GM23338 (cell line): ENCODE measurements around the gene OTOS. TPM values are rescaled to one million over a fixed set of nuclear protein-coding genes. Genes with fewer than 3 reads are reported as not detected.

Source experiments
- ATAC-seq: fragments of 200-7000 bp; cut with Tn5 transposase; 3 replicates; pipeline ENCODE4 v1.9.1; 2020
- DNase-seq: peaks from one replicate; pipeline ENCODE4 v3.0.0-alpha.2; 2015; ENCODE audit warnings: low spot score
- H2AFZ ChIP-seq: fragments of 200-600 bp; sonication (generic); 2 replicates; pipeline ENCODE4 v1.8.0; 2016; ENCODE audit warnings: antibody characterized with exemption, mild to moderate bottlenecking, moderate library complexity
- H3F3A ChIP-seq: fragments of 200-600 bp; sonication (generic); replicated peaks from 2 replicates; pipeline ENCODE4 v1.8.0; 2017; ENCODE audit warnings: antibody characterized with exemption, mixed run types, low read depth
- H3K27ac ChIP-seq: fragments of 200-600 bp; sonication (generic); 2 replicates; pipeline ENCODE4 v1.6.1; 2016; ENCODE audit warnings: low read depth
- H3K27me3 ChIP-seq: fragments of 200-600 bp; sonication (generic); 2 replicates; pipeline ENCODE4 v1.8.0; 2016; ENCODE audit warnings: mild to moderate bottlenecking, mixed run types, moderate library complexity; ENCODE audit not compliant: insufficient read depth
- H3K36me3 ChIP-seq: fragments of 200-600 bp; sonication (generic); 2 replicates; pipeline ENCODE4 v1.8.0; 2016; ENCODE audit warnings: mild to moderate bottlenecking; ENCODE audit not compliant: insufficient read depth
- H3K4me1 ChIP-seq: fragments of 200-600 bp; sonication (generic); 2 replicates; pipeline ENCODE4 v1.8.0; 2016; ENCODE audit warnings: mild to moderate bottlenecking, moderate library complexity; ENCODE audit not compliant: insufficient read depth
- H3K4me2 ChIP-seq: fragments of 200-600 bp; sonication (generic); 2 replicates; pipeline ENCODE4 v1.7.1; 2017; ENCODE audit warnings: mixed run types
- H3K4me3 ChIP-seq: fragments of 200-600 bp; sonication (generic); 2 replicates; pipeline ENCODE4 v1.6.1; 2016; ENCODE audit warnings: mixed run types
- H3K79me2 ChIP-seq: fragments of 200-600 bp; sonication (generic); replicated peaks from 2 replicates; pipeline ENCODE4 v1.8.0; 2017; ENCODE audit warnings: mild to moderate bottlenecking; ENCODE audit not compliant: insufficient read depth
- H3K9me2 ChIP-seq: fragments of 200-600 bp; sonication (generic); 2 replicates; pipeline ENCODE4 v1.8.0; 2017; ENCODE audit not compliant: insufficient read depth
- H4K20me1 ChIP-seq: fragments of 200-600 bp; sonication (generic); replicated peaks from 2 replicates; pipeline ENCODE4 v1.8.0; 2017; ENCODE audit warnings: mild to moderate bottlenecking; ENCODE audit not compliant: insufficient read depth
- H3K27ac Mint-ChIP-seq: 2 replicates; pipeline ENCODE4 v1.8.0; 2020; ENCODE audit warnings: inconsistent platforms, mild to moderate bottlenecking, moderate library complexity, mixed read lengths
- H3K27me3 Mint-ChIP-seq: 3 replicates; pipeline ENCODE4 v1.8.0; 2022; ENCODE audit warnings: low read depth, mild to moderate bottlenecking, moderate library complexity, mixed read lengths, inconsistent platforms; ENCODE audit not compliant: insufficient read depth, poor library complexity
- H3K36me3 Mint-ChIP-seq: 3 replicates; pipeline ENCODE4 v1.8.0; 2021; ENCODE audit warnings: low read depth, mild to moderate bottlenecking, inconsistent platforms, moderate library complexity, mixed read lengths
- H3K4me1 Mint-ChIP-seq: 3 replicates; pipeline ENCODE4 v1.8.0; 2020; ENCODE audit warnings: mild to moderate bottlenecking, inconsistent platforms, mixed read lengths
- H3K4me3 Mint-ChIP-seq: 3 replicates; pipeline ENCODE4 v1.8.0; 2021; ENCODE audit warnings: moderate library complexity, mild to moderate bottlenecking, inconsistent platforms, mixed read lengths
- H3K9me3 Mint-ChIP-seq: 3 replicates; pipeline ENCODE4 v1.8.0; 2020; ENCODE audit warnings: moderate library complexity, mild to moderate bottlenecking, inconsistent platforms, mixed read lengths
- EZH2phosphoT487 ChIP-seq: fragments of 200-600 bp; sonication (generic); IDR thresholded peaks from one replicate; pipeline ENCODE4 v1.8.1; 2018; ENCODE audit warnings: antibody characterized with exemption; ENCODE audit not compliant: unreplicated experiment
- JUNB ChIP-seq: IDR thresholded peaks from one replicate; pipeline ENCODE4 v1.6.1; 2016; ENCODE audit warnings: antibody characterized with exemption; ENCODE audit not compliant: unreplicated experiment
- NANOG ChIP-seq: IDR thresholded peaks from 2 replicates; pipeline ENCODE4 v1.6.1; 2016; ENCODE audit warnings: antibody characterized with exemption, borderline replicate concordance
- POLR2AphosphoS5 ChIP-seq: IDR thresholded peaks from 2 replicates; pipeline ENCODE4 v1.6.1; 2016; ENCODE audit warnings: antibody characterized with exemption, low read depth
- STAT1 ChIP-seq: IDR thresholded peaks from one replicate; pipeline ENCODE4 v1.6.1; 2016; ENCODE audit warnings: antibody characterized with exemption; ENCODE audit not compliant: unreplicated experiment
- ZNF114 ChIP-seq: fragments of 250-450 bp; sonication (Bioruptor Pico); IDR thresholded peaks from 2 replicates; pipeline ENCODE4 v1.5.0; 2020; ENCODE audit warnings: mild to moderate bottlenecking, moderate library complexity
- ZNF331 ChIP-seq: fragments of 250-450 bp; sonication (Bioruptor Pico); IDR thresholded peaks from 2 replicates; pipeline ENCODE4 v1.5.0; 2020; ENCODE audit warnings: low read depth, mild to moderate bottlenecking, moderate library complexity
- polyA plus RNA-seq: library from polyadenylated mRNA; unstranded; fragments of >200 nt; fragmentation: Nextera tagmentation; extraction: Ambion mirVana; gene quantifications from 2 replicates; pipeline ENCODE4 v1.2.1, GENCODE V29; 2016
- total RNA-seq: library from RNA; depleted of rRNA; stranded (reverse); fragments of >200 nt; shearing (Covaris generic); gene quantifications from 2 replicates; pipeline ENCODE4 v1.2.3, GENCODE V29; 2014
- TF ChIP-seq, protein P1 (sequence below): IDR thresholded peaks from 2 replicates; pipeline ENCODE4 v1.6.1; 2016; ENCODE audit warnings: antibody characterized with exemption
- TF ChIP-seq, protein P2 (sequence below): fragments of 250-450 bp; sonication (Bioruptor Pico); IDR thresholded peaks from 2 replicates; pipeline ENCODE4 v1.5.0; 2020; ENCODE audit warnings: mild to moderate bottlenecking, moderate library complexity
- TF ChIP-seq, protein P3 (sequence below): IDR thresholded peaks from one replicate; pipeline ENCODE4 v1.6.1; 2018; ENCODE audit warnings: antibody characterized with exemption; ENCODE audit not compliant: unreplicated experiment

OTOS gene
- total and polyA plus RNA-seq, 2 experiments from 2014 or later, result 0.40 TPM; not detected in 1

DNA sequence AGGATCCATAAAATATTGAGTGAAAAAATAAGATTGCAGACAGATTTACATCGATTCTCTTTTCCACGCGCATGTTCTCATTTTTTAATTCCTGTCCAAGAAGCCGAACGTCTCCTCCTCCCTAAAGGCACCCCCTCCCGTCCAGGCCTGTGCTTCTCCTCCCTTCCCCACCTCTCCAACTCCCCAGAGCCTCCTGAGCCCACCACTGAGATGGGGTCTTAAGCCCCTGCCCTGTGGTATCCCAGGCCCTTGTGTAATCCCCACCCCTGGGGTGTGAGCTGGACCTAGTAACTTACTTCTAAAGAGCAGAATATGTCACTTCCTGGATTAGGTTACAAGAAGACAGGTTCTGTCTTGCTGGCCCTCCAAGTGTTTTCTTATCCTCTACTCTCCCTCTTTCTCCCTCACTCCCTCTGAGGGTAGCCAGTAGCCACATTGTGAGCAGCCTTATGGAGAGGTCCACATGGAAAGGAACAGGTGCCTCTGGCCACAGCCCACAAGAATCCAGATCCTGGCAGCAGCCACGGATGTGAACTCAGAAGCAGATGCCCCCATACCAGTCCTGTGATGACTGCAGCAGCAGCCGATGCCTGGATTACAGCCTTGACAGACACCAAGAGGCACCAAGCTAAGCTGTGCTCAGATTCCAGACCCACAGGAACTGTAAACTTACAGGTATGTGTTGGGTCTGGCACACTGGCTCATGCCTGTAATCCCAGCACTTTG, 39.6 kb upstream of the OTOS start:
- Histone ChIP-seq H3K27me3 (no peaks in the 10 kb centered on the region), H4K20me1 (no peaks in the 10 kb centered on the region), H3F3A (no peaks in the 10 kb centered on the region), H3K4me1 (no peaks in the 10 kb centered on the region), H3K79me2 (no peaks in the 10 kb centered on the region), H2AFZ (no peak overlapping the region), H3K36me3 (no peaks in the 10 kb centered on the region), H3K9me2 (no peaks in the 10 kb centered on the region), H3K4me3 (no peak overlapping the region), H3K4me2 (no peak overlapping the region), H3K27ac (no peak overlapping the region)
- Mint-ChIP-seq H3K4me1 (no peaks in the 10 kb centered on the region), H3K27me3 (peaks cover 5% of the 10 kb centered on the region), H3K27ac (no peak overlapping the region), H3K9me3 (no peaks in the 10 kb centered on the region), H3K36me3 (no peaks in the 10 kb centered on the region), H3K4me3 (no peak overlapping the region)
- TF ChIP-seq EZH2phosphoT487 (no peak), ZNF114 (CRISPR knock-in tag) (no peak), STAT1 (no peak), ZNF331 (CRISPR knock-in tag) (no peak), POLR2AphosphoS5 (no peak), JUNB (no peak), NANOG (no peak)
- TF ChIP-seq, protein P1, sequence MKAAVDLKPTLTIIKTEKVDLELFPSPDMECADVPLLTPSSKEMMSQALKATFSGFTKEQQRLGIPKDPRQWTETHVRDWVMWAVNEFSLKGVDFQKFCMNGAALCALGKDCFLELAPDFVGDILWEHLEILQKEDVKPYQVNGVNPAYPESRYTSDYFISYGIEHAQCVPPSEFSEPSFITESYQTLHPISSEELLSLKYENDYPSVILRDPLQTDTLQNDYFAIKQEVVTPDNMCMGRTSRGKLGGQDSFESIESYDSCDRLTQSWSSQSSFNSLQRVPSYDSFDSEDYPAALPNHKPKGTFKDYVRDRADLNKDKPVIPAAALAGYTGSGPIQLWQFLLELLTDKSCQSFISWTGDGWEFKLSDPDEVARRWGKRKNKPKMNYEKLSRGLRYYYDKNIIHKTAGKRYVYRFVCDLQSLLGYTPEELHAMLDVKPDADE, result no peak
- TF ChIP-seq, protein P2, sequence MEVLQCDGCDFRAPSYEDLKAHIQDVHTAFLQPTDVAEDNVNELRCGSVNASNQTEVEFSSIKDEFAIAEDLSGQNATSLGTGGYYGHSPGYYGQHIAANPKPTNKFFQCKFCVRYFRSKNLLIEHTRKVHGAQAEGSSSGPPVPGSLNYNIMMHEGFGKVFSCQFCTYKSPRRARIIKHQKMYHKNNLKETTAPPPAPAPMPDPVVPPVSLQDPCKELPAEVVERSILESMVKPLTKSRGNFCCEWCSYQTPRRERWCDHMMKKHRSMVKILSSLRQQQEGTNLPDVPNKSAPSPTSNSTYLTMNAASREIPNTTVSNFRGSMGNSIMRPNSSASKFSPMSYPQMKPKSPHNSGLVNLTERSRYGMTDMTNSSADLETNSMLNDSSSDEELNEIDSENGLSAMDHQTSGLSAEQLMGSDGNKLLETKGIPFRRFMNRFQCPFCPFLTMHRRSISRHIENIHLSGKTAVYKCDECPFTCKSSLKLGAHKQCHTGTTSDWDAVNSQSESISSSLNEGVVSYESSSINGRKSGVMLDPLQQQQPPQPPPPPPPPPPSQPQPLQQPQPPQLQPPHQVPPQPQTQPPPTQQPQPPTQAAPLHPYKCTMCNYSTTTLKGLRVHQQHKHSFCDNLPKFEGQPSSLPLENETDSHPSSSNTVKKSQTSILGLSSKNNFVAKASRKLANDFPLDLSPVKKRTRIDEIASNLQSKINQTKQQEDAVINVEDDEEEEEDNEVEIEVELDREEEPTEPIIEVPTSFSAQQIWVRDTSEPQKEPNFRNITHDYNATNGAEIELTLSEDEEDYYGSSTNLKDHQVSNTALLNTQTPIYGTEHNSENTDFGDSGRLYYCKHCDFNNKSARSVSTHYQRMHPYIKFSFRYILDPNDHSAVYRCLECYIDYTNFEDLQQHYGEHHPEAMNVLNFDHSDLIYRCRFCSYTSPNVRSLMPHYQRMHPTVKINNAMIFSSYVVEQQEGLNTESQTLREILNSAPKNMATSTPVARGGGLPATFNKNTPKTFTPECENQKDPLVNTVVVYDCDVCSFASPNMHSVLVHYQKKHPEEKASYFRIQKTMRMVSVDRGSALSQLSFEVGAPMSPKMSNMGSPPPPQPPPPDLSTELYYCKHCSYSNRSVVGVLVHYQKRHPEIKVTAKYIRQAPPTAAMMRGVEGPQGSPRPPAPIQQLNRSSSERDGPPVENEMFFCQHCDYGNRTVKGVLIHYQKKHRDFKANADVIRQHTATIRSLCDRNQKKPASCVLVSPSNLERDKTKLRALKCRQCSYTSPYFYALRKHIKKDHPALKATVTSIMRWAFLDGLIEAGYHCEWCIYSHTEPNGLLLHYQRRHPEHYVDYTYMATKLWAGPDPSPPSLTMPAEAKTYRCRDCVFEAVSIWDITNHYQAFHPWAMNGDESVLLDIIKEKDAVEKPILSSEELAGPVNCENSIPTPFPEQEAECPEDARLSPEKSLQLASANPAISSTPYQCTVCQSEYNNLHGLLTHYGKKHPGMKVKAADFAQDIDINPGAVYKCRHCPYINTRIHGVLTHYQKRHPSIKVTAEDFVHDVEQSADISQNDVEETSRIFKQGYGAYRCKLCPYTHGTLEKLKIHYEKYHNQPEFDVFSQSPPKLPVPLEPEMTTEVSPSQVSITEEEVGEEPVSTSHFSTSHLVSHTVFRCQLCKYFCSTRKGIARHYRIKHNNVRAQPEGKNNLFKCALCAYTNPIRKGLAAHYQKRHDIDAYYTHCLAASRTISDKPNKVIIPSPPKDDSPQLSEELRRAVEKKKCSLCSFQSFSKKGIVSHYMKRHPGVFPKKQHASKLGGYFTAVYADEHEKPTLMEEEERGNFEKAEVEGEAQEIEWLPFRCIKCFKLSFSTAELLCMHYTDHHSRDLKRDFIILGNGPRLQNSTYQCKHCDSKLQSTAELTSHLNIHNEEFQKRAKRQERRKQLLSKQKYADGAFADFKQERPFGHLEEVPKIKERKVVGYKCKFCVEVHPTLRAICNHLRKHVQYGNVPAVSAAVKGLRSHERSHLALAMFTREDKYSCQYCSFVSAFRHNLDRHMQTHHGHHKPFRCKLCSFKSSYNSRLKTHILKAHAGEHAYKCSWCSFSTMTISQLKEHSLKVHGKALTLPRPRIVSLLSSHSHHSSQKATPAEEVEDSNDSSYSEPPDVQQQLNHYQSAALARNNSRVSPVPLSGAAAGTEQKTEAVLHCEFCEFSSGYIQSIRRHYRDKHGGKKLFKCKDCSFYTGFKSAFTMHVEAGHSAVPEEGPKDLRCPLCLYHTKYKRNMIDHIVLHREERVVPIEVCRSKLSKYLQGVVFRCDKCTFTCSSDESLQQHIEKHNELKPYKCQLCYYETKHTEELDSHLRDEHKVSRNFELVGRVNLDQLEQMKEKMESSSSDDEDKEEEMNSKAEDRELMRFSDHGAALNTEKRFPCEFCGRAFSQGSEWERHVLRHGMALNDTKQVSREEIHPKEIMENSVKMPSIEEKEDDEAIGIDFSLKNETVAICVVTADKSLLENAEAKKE (CRISPR knock-in tag), result no peak
- TF ChIP-seq, protein P3, sequence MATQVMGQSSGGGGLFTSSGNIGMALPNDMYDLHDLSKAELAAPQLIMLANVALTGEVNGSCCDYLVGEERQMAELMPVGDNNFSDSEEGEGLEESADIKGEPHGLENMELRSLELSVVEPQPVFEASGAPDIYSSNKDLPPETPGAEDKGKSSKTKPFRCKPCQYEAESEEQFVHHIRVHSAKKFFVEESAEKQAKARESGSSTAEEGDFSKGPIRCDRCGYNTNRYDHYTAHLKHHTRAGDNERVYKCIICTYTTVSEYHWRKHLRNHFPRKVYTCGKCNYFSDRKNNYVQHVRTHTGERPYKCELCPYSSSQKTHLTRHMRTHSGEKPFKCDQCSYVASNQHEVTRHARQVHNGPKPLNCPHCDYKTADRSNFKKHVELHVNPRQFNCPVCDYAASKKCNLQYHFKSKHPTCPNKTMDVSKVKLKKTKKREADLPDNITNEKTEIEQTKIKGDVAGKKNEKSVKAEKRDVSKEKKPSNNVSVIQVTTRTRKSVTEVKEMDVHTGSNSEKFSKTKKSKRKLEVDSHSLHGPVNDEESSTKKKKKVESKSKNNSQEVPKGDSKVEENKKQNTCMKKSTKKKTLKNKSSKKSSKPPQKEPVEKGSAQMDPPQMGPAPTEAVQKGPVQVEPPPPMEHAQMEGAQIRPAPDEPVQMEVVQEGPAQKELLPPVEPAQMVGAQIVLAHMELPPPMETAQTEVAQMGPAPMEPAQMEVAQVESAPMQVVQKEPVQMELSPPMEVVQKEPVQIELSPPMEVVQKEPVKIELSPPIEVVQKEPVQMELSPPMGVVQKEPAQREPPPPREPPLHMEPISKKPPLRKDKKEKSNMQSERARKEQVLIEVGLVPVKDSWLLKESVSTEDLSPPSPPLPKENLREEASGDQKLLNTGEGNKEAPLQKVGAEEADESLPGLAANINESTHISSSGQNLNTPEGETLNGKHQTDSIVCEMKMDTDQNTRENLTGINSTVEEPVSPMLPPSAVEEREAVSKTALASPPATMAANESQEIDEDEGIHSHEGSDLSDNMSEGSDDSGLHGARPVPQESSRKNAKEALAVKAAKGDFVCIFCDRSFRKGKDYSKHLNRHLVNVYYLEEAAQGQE, result no peak
- ATAC-seq, result no peak
- DNase-seq, result no peak
